MM.1S (cell line): ENCODE data around the gene NOMO2.
"Not testable (repeated sequence)": the region's sequence is repeated elsewhere in the genome, so short reads cannot be mapped to it uniquely, and the experiment has no call there.

Experiments used
- DNase-seq: peaks from one replicate; pipeline ENCODE4 v3.0.0-alpha.2; 2015
- H2AFZ ChIP-seq: fragments of 300-600 bp; sonication (generic); 2 replicates; pipeline ENCODE4 v1.6.0; 2016; ENCODE audit warnings: antibody characterized with exemption, low read length
- H3F3A ChIP-seq: fragments of 300-600 bp; sonication (generic); 2 replicates; pipeline ENCODE4 v1.6.1; 2016; ENCODE audit warnings: mild to moderate bottlenecking, antibody characterized with exemption, low read length, moderate library complexity, mixed read lengths; ENCODE audit not compliant: insufficient read depth
- H3K27ac ChIP-seq: fragments of 300-600 bp; sonication (generic); 2 replicates; pipeline ENCODE4 v1.5.1; 2016; ENCODE audit warnings: mild to moderate bottlenecking, low read length
- H3K27me3 ChIP-seq: fragments of 300-600 bp; sonication (generic); replicated peaks from 2 replicates; pipeline ENCODE4 v1.6.0; 2016; ENCODE audit warnings: low read length; ENCODE audit not compliant: insufficient read depth
- H3K36me3 ChIP-seq: fragments of 300-600 bp; sonication (generic); replicated peaks from 2 replicates; pipeline ENCODE4 v1.6.1; 2016; ENCODE audit warnings: mild to moderate bottlenecking, low read length, mixed read lengths; ENCODE audit not compliant: insufficient read depth
- H3K4me1 ChIP-seq: fragments of 300-600 bp; sonication (generic); 2 replicates; pipeline ENCODE4 v1.6.1; 2016; ENCODE audit warnings: low read length, mixed read lengths
- H3K4me2 ChIP-seq: fragments of 300-600 bp; sonication (generic); 2 replicates; pipeline ENCODE4 v1.6.0; 2016; ENCODE audit warnings: low read depth, low read length
- H3K4me3 ChIP-seq: fragments of 300-600 bp; sonication (generic); 2 replicates; pipeline ENCODE4 v1.5.1; 2016; ENCODE audit warnings: low read length, mixed read lengths
- H3K79me2 ChIP-seq: fragments of 300-600 bp; sonication (generic); 2 replicates; pipeline ENCODE4 v1.6.1; 2016; ENCODE audit warnings: mixed run types, low read length, mixed read lengths
- H3K9ac ChIP-seq: fragments of 300-600 bp; sonication (generic); 2 replicates; pipeline ENCODE4 v1.6.1; 2016; ENCODE audit warnings: low read length, mixed read lengths
- H3K9me2 ChIP-seq: fragments of 300-600 bp; sonication (generic); replicated peaks from 2 replicates; pipeline ENCODE4 v1.6.1; 2016; ENCODE audit warnings: mild to moderate bottlenecking, low read length, mixed read lengths; ENCODE audit not compliant: insufficient read depth
- H3K9me3 ChIP-seq: fragments of 300-600 bp; sonication (generic); replicated peaks from 2 replicates; pipeline ENCODE4 v1.6.1; 2016; ENCODE audit warnings: mild to moderate bottlenecking, low read length, mixed read lengths; ENCODE audit not compliant: insufficient read depth
- H4K20me1 ChIP-seq: fragments of 300-600 bp; sonication (generic); 2 replicates; pipeline ENCODE4 v1.6.1; 2016; ENCODE audit warnings: mild to moderate bottlenecking, low read length, moderate library complexity, mixed read lengths; ENCODE audit not compliant: insufficient read depth
- TF ChIP-seq, protein P1 (sequence below): fragments of 300-600 bp; sonication (generic); IDR thresholded peaks from 2 replicates; pipeline ENCODE4 v1.5.1; 2016; ENCODE audit warnings: antibody characterized with exemption, low read length, mixed read lengths

The NOMO2 gene

DNA sequence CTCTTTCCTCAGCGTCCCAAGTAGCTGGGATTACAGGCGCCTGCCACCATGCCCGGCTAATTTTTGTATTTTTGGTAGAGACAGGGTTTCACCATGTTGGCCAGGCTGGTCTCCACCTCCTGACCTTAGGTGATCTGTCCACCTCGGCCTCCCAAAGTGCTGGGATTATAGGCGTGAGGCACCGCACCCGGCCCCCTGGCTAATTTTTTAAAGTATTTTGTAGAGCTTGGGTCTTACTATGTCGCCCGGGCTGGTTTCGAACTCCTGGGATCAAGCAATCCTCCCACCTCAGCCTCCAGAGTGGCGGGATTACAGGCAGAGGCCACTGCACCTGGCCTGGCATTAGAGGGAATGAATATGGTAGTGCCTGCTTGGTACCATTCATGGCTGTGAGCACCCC lies 33.9 kb upstream of the NOMO2 start:
- not testable (repeated sequence) for DNase-seq

DNA sequence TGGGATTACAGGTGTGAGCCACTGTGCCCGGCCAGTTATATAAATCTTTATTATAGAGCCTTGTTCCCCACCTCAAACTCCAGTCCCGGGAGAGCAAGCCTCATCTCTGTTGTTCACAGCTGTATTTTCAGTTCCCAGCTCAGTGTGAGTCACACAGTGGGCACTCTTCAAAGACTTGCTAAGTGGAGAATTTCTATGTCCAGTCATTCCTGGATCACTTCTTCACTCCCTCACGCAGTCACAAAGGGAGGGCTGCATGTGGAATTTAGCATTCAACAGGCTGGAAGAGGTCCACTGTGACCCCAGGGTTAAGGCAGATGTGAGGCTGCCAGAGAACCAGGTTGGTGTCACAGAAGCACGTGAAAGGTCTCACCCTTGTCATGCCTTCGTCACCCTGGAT lies 33.0 kb upstream of the NOMO2 start:
- not testable (repeated sequence) for DNase-seq, H3K27ac ChIP-seq, H3K4me1 ChIP-seq, H3K79me2 ChIP-seq, H3K27me3 ChIP-seq, H3K4me3 ChIP-seq, H3K36me3 ChIP-seq, H3K9me2 ChIP-seq, H3K9me3 ChIP-seq, H3F3A ChIP-seq, H3K4me2 ChIP-seq, H2AFZ ChIP-seq, H4K20me1 ChIP-seq, H3K9ac ChIP-seq

More for the DNA sequence above, 33.9 kb upstream of the NOMO2 start:
- H3K4me2 ChIP-seq, H3K4me3 ChIP-seq, H3F3A ChIP-seq, H3K79me2 ChIP-seq, H2AFZ ChIP-seq, H3K27ac ChIP-seq, H3K36me3 ChIP-seq, H3K9ac ChIP-seq, H3K4me1 ChIP-seq, H3K27me3 ChIP-seq, H4K20me1 ChIP-seq, H3K9me2 ChIP-seq, H3K9me3 ChIP-seq: not testable (repeated sequence)

DNA sequence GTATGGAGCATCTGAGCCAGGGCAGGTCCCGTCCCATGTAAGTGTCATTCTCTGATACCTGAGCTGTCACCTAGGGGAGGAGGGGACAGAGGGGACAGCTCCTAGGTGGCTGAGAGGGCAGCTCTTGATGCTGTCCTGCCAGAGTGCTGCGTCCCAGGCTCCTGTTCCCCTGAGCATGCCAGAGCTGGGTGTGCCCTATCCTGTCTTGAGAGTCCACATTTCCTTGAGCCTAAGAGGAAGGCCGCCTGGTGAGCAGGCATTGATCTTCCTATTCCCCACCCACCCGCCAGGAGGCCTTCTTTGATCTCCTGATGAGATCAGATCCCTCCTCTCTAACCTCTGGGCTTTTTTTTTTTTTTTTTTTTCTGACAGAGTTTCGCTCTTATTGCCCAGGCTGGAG lies 32.0 kb upstream of the NOMO2 start:
- H4K20me1 ChIP-seq, H3K4me1 ChIP-seq, H2AFZ ChIP-seq, DNase-seq, H3K27ac ChIP-seq, H3F3A ChIP-seq, H3K27me3 ChIP-seq, H3K9ac ChIP-seq, H3K4me3 ChIP-seq, H3K4me2 ChIP-seq, H3K9me3 ChIP-seq, H3K36me3 ChIP-seq, H3K9me2 ChIP-seq, H3K79me2 ChIP-seq: not testable (repeated sequence)

DNA sequence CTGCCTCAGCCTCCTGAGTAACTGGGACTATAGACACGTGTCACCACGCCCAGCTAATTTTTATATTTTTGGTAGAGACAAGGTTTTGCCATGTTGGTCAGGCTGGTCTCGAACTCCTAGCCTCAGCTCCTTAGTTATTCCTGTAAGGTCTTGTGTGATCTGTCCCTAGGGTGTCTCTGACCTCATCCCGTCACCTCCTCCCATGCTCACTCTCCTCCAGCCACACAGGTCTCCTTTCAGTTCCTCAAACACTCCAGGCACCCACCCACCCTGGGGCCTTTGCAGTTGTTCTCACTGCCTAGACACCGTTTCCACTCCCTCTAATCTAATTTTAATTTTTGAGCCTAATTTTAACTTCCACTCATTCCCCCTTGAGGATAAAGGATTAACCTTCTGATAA lies 31.1 kb upstream of the NOMO2 start:
- H3K27me3 ChIP-seq, H3F3A ChIP-seq, H3K27ac ChIP-seq, H3K9me3 ChIP-seq, H3K9me2 ChIP-seq, H3K4me2 ChIP-seq, H2AFZ ChIP-seq, H3K36me3 ChIP-seq, H3K9ac ChIP-seq, DNase-seq, H3K4me1 ChIP-seq, H3K79me2 ChIP-seq, H4K20me1 ChIP-seq, H3K4me3 ChIP-seq: not testable (repeated sequence)

DNA sequence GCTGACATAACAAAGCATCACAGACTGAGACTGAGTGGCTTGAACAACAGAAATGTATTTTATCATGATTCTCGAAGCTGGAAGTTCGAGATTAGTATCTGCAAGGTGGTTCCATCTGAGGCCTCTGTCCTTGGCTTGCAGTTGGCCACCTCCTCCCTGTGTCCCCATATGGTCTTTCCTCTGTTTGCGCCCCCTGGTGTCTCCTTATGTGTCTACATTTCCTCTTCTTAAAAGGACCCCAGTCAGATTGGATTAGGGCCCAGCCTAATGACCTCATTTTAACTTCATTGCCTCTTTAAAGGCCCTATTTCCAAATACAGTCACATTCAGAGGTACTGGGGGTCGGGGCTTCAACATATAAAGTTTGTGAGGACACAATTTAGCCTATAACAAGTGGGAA lies 30.0 kb upstream of the NOMO2 start:
- not testable (repeated sequence) for H3K9me3 ChIP-seq, H3K27ac ChIP-seq, H3K27me3 ChIP-seq, H3K9me2 ChIP-seq, H3K4me3 ChIP-seq, H3K9ac ChIP-seq, H4K20me1 ChIP-seq, H3K4me1 ChIP-seq, H3K36me3 ChIP-seq, H3F3A ChIP-seq, H3K79me2 ChIP-seq, H3K4me2 ChIP-seq, H2AFZ ChIP-seq
- TF ChIP-seq, protein P1, sequence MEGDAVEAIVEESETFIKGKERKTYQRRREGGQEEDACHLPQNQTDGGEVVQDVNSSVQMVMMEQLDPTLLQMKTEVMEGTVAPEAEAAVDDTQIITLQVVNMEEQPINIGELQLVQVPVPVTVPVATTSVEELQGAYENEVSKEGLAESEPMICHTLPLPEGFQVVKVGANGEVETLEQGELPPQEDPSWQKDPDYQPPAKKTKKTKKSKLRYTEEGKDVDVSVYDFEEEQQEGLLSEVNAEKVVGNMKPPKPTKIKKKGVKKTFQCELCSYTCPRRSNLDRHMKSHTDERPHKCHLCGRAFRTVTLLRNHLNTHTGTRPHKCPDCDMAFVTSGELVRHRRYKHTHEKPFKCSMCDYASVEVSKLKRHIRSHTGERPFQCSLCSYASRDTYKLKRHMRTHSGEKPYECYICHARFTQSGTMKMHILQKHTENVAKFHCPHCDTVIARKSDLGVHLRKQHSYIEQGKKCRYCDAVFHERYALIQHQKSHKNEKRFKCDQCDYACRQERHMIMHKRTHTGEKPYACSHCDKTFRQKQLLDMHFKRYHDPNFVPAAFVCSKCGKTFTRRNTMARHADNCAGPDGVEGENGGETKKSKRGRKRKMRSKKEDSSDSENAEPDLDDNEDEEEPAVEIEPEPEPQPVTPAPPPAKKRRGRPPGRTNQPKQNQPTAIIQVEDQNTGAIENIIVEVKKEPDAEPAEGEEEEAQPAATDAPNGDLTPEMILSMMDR = peak; percentile 25
- DNase-seq = peak; percentile 44

DNA sequence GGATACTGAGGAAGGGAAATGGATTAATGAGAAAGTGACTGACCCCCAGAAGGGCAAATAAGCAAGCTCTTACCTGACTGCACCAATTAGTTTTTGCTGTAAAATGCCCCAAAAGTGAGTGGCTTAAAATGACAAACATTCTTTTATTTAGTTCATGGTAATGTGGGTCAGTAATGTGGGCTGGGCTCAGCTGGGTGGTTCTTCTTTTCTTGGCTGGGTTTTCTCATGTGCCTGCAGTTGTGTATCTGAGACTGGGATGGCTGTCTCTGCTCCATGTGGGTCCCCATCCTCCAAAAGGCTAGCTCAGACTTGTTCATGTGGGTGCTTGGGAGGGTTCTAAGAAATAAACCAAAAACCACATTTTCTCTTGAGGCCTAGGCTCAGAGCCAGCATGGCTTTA lies 29.5 kb upstream of the NOMO2 start:
- not testable (repeated sequence) for H2AFZ ChIP-seq

DNA sequence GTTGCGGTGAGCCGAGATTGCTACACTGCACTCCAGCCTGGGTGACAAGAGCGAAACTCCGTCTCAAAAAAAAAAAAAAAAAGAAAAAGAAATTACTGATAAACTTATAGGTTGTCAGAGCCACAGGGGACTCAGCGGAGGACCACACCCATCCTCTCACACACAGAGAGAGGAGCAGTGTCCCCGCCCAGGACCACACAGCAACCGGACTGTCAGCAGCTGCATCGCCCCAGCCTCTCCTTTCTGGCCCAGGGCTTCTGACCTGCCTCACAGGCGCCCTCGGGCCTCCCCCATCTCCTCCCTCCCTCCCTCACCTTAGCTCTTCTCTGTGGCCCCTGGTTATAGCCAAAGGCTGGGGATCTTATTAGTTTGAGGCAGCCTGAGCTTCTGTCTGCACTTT lies 27.9 kb upstream of the NOMO2 start:
- H4K20me1 ChIP-seq, H2AFZ ChIP-seq, H3K4me1 ChIP-seq: not testable (repeated sequence)

More for the DNA sequence above, 29.5 kb upstream of the NOMO2 start:
- H3K9me3 ChIP-seq, H3K9me2 ChIP-seq, H3K4me2 ChIP-seq, H3K4me3 ChIP-seq, DNase-seq, H3K27me3 ChIP-seq, H3K4me1 ChIP-seq, H3F3A ChIP-seq, H3K27ac ChIP-seq, H3K9ac ChIP-seq, H3K36me3 ChIP-seq, H3K79me2 ChIP-seq, H4K20me1 ChIP-seq: not testable (repeated sequence)

More for the DNA sequence above, 27.9 kb upstream of the NOMO2 start:
- not testable (repeated sequence) for H3K9me3 ChIP-seq, DNase-seq, H3K9ac ChIP-seq, H3K4me3 ChIP-seq, H3K27me3 ChIP-seq, H3K9me2 ChIP-seq, H3F3A ChIP-seq, H3K4me2 ChIP-seq, H3K36me3 ChIP-seq, H3K27ac ChIP-seq, H3K79me2 ChIP-seq
